H9 (cell line): ENCODE data around the gene GRID2. TPM values are rescaled to one million over a fixed set of nuclear protein-coding genes. Genes with fewer than 3 reads are reported as not detected.
A peak's percentile ranks its signal among the peaks of the same experiment; 100 is the strongest.

Experiments used
- DNase-seq: peaks from one replicate; pipeline ENCODE4 v3.0.0-alpha.2; 2017
- H2AFZ ChIP-seq: one replicate; pipeline ENCODE4 v1.6.1; 2013; ENCODE audit warnings: mild to moderate bottlenecking, low read length, control low read depth, moderate library complexity
- H2AK5ac ChIP-seq: 2 replicates; pipeline ENCODE4 v1.6.1; 2013; ENCODE audit warnings: low read length, control low read depth, mixed read lengths; ENCODE audit not compliant: insufficient read length
- H2BK120ac ChIP-seq: one replicate; pipeline ENCODE4 v1.6.1; 2013; ENCODE audit warnings: low read depth, mild to moderate bottlenecking, low read length, control low read depth, inconsistent platforms; ENCODE audit not compliant: poor library complexity, severe bottlenecking
- H2BK12ac ChIP-seq: 2 replicates; pipeline ENCODE4 v1.6.1; 2013; ENCODE audit warnings: low read length, control low read depth, mixed read lengths, low read depth; ENCODE audit not compliant: insufficient read length
- H2BK15ac ChIP-seq: 2 replicates; pipeline ENCODE4 v1.6.1; 2013; ENCODE audit warnings: low read depth, low read length, control low read depth
- H2BK20ac ChIP-seq: one replicate; pipeline ENCODE4 v1.6.1; 2013; ENCODE audit warnings: low read depth, mild to moderate bottlenecking, low read length, control low read depth, inconsistent platforms; ENCODE audit not compliant: poor library complexity, severe bottlenecking
- H2BK5ac ChIP-seq: 2 replicates; pipeline ENCODE4 v1.6.1; 2013; ENCODE audit warnings: low read length, control low read depth, mixed read lengths; ENCODE audit not compliant: insufficient read length
- H3K14ac ChIP-seq: 2 replicates; pipeline ENCODE4 v1.6.1; 2013; ENCODE audit warnings: low read length, control low read depth; ENCODE audit not compliant: insufficient read depth
- H3K18ac ChIP-seq: 2 replicates; pipeline ENCODE4 v1.6.1; 2013; ENCODE audit warnings: low read depth, mild to moderate bottlenecking, mixed read lengths, low read length, control low read depth; ENCODE audit not compliant: insufficient read length
- H3K23ac ChIP-seq: 2 replicates; pipeline ENCODE4 v1.6.1; 2013; ENCODE audit warnings: low read length, control low read depth, mixed read lengths, low read depth; ENCODE audit not compliant: insufficient read length
- H3K23me2 ChIP-seq: 2 replicates; pipeline ENCODE4 v1.6.1; 2013; ENCODE audit warnings: low read depth, mild to moderate bottlenecking, mixed read lengths, low read length, control low read depth; ENCODE audit not compliant: insufficient read length, poor library complexity, severe bottlenecking
- H3K27ac ChIP-seq: 2 replicates; pipeline ENCODE4 v1.5.1; 2013; ENCODE audit warnings: low read length, control low read depth, mixed read lengths, low read depth; ENCODE audit not compliant: insufficient read length
- H3K27me3 ChIP-seq: 2 replicates; pipeline ENCODE4 v1.6.1; 2013; ENCODE audit warnings: low read length, control low read depth, inconsistent platforms; ENCODE audit not compliant: insufficient read depth
- H3K4ac ChIP-seq: 2 replicates; pipeline ENCODE4 v1.6.1; 2013; ENCODE audit warnings: low read depth, mild to moderate bottlenecking, control low read depth, inconsistent platforms, low read length, moderate library complexity
- H3K4me1 ChIP-seq: 2 replicates; pipeline ENCODE4 v1.6.1; 2013; ENCODE audit warnings: low read length, control low read depth, inconsistent platforms; ENCODE audit not compliant: insufficient read depth
- H3K4me2 ChIP-seq: 2 replicates; pipeline ENCODE4 v1.6.1; 2013; ENCODE audit warnings: low read length, control low read depth, mixed read lengths; ENCODE audit not compliant: insufficient read length, insufficient read depth
- H3K56ac ChIP-seq: 2 replicates; pipeline ENCODE4 v1.6.1; 2013; ENCODE audit warnings: low read depth, mild to moderate bottlenecking, mixed read lengths, low read length, control low read depth; ENCODE audit not compliant: insufficient read length
- H3K79me1 ChIP-seq: 2 replicates; pipeline ENCODE4 v1.6.1; 2013; ENCODE audit warnings: low read depth, mild to moderate bottlenecking, moderate library complexity, low read length, control low read depth, inconsistent platforms; ENCODE audit not compliant: insufficient read depth, poor library complexity, severe bottlenecking
- H3K79me2 ChIP-seq: 2 replicates; pipeline ENCODE4 v1.6.1; 2013; ENCODE audit warnings: low read length, control low read depth, inconsistent platforms; ENCODE audit not compliant: insufficient read depth
- H3K9ac ChIP-seq: 2 replicates; pipeline ENCODE4 v1.6.1; 2013; ENCODE audit warnings: low read length, control low read depth, mixed read lengths; ENCODE audit not compliant: insufficient read length; ENCODE audit errors: extremely low read depth
- H3K9me3 ChIP-seq: one replicate; pipeline ENCODE4 v1.6.1; 2013; ENCODE audit warnings: low read depth, low read length, inconsistent platforms; ENCODE audit not compliant: control insufficient read depth
- H3T11ph ChIP-seq: one replicate; pipeline ENCODE4 v1.6.1; 2013; ENCODE audit warnings: mild to moderate bottlenecking, low read length, control low read depth, inconsistent platforms
- H4K20me1 ChIP-seq: one replicate; pipeline ENCODE4 v1.6.1; 2013; ENCODE audit not compliant: control insufficient read depth, insufficient read length, insufficient read depth
- H4K5ac ChIP-seq: 2 replicates; pipeline ENCODE4 v1.6.1; 2013; ENCODE audit warnings: low read depth, mild to moderate bottlenecking, mixed read lengths, low read length, control low read depth; ENCODE audit not compliant: insufficient read length
- H4K8ac ChIP-seq: replicated peaks from 2 replicates; pipeline ENCODE4 v1.6.1; 2013; ENCODE audit warnings: low read length, control low read depth, mixed read lengths, low read depth; ENCODE audit not compliant: insufficient read length
- H4K91ac ChIP-seq: 2 replicates; pipeline ENCODE4 v1.6.1; 2013; ENCODE audit warnings: low read depth, mild to moderate bottlenecking, moderate library complexity, mixed read lengths, low read length, control low read depth; ENCODE audit not compliant: insufficient read length
- H3K27ac Mint-ChIP-seq, 3 experiments: 2 replicates in 2 of 3; 3 replicates in 1 of 3; pipeline ENCODE4 v1.8.0; 2020 to 2021; ENCODE audit warnings: mixed read lengths in 3 of 3, mild to moderate bottlenecking in 1 of 3, moderate library complexity in 1 of 3
- H3K27me3 Mint-ChIP-seq: 2 replicates; pipeline ENCODE4 v1.8.0; 2021; ENCODE audit warnings: low read depth, mild to moderate bottlenecking, moderate library complexity, mixed read lengths
- H3K36me3 Mint-ChIP-seq, 3 experiments: 2 replicates in 2 of 3; 3 replicates in 1 of 3; pipeline ENCODE4 v1.8.0; 2020 to 2021; ENCODE audit warnings: low read depth in 3 of 3, mixed read lengths in 3 of 3; ENCODE audit not compliant: insufficient read depth in 1 of 3
- H3K4me1 Mint-ChIP-seq, 2 experiments: 2 replicates each; pipeline ENCODE4 v1.8.0; 2020; ENCODE audit warnings: mixed read lengths in 2 of 2
- H3K4me3 Mint-ChIP-seq, 2 experiments: 2 replicates in 1 of 2; 3 replicates in 1 of 2; pipeline ENCODE4 v1.8.0; 2020 to 2021; ENCODE audit warnings: mild to moderate bottlenecking in 2 of 2, mixed read lengths in 2 of 2, moderate library complexity in 1 of 2
- H3K9me3 Mint-ChIP-seq, 2 experiments: 2 replicates in 1 of 2; 3 replicates in 1 of 2; pipeline ENCODE4 v1.8.0; 2020; ENCODE audit warnings: mild to moderate bottlenecking in 2 of 2, mixed read lengths in 2 of 2, moderate library complexity in 1 of 2
- WGBS: extraction: QIAGEN DNeasy Blood & Tissue Kit; methylation state at CpG from one replicate; pipeline ENCODE4 v1.1.7; 2013; ENCODE audit warnings: missing lambda C conversion rate, low lambda C conversion rate, mixed read lengths; ENCODE audit not compliant: insufficient read length; ENCODE audit errors: extremely low coverage; 5-methylcytosine and 5-hydroxymethylcytosine counted together
- total RNA-seq: library from RNA; stranded (reverse); gene quantifications from 2 replicates; pipeline ENCODE4 v1.2.1, GENCODE V29; 2021
- TF ChIP-seq, protein P1 (sequence below): fragments of 200-600 bp; sonication (generic); conservative IDR thresholded peaks from 3 replicates; pipeline ENCODE4 v1.8.0; 2021; ENCODE audit warnings: antibody characterized with exemption, mild to moderate bottlenecking

The GRID2 gene
- total RNA-seq, 1 experiment from 2014 or later = 21.8 TPM

DNA sequence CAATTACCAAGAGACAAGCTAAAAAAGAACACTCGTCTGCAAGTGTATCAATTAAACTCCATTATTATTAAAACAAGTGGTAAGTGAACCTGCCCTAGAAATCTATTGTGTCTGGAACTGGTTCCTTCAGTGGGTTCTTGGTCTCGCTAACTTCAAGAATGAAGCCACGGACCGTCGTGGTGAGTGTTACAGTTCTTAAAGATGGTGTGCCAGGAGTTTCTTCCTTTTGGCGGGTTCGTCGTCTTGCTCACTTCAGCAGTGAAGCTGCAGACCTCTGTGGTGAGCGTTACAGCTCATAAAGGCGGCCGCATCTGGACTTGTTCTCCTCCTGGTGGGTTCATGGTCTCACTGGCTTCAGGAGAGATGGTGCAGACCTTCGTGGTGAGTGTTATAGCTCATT lies 231.8 kb downstream of the GRID2 start:
- Histone ChIP-seq H2BK120ac (no peak overlapping the region), H3K56ac (no peak overlapping the region), H3K27me3 (no peaks in the 10 kb centered on the region), H2AK5ac (no peak overlapping the region), H3K4me2 (no peak overlapping the region), H3K79me1 (no peaks in the 10 kb centered on the region), H3K4ac (no peak overlapping the region), H3K9ac (no peak overlapping the region), H4K91ac (no peak overlapping the region), H4K8ac (no peak overlapping the region), H3K23me2 (no peaks in the 10 kb centered on the region), H4K5ac (no peak overlapping the region), H3K4me1 (no peaks in the 10 kb centered on the region), H3K14ac (no peak overlapping the region), H3K9me3 (no peaks in the 10 kb centered on the region), H2BK20ac (no peak overlapping the region), H3T11ph (no peak overlapping the region), H2BK5ac (no peak overlapping the region), H2BK15ac (no peak overlapping the region), H2BK12ac (no peak overlapping the region), H2AFZ (no peak overlapping the region), H3K79me2 (no peaks in the 10 kb centered on the region; the same call in 1 of the 2 replicates), H4K20me1 (no peaks in the 10 kb centered on the region), H3K23ac (no peak overlapping the region), H3K18ac (no peak overlapping the region), H3K27ac (no peak overlapping the region)
- H3K4me3 Mint-ChIP-seq = no peak overlapping the region
- H3K27ac Mint-ChIP-seq = peak overlapping the region in 1 of 3 experiments; percentile 61; a peak in 1 of 7 replicates
- no peak for DNase-seq
- H3K27me3 Mint-ChIP-seq = no peaks in the 10 kb centered on the region
- TF ChIP-seq, protein P1, sequence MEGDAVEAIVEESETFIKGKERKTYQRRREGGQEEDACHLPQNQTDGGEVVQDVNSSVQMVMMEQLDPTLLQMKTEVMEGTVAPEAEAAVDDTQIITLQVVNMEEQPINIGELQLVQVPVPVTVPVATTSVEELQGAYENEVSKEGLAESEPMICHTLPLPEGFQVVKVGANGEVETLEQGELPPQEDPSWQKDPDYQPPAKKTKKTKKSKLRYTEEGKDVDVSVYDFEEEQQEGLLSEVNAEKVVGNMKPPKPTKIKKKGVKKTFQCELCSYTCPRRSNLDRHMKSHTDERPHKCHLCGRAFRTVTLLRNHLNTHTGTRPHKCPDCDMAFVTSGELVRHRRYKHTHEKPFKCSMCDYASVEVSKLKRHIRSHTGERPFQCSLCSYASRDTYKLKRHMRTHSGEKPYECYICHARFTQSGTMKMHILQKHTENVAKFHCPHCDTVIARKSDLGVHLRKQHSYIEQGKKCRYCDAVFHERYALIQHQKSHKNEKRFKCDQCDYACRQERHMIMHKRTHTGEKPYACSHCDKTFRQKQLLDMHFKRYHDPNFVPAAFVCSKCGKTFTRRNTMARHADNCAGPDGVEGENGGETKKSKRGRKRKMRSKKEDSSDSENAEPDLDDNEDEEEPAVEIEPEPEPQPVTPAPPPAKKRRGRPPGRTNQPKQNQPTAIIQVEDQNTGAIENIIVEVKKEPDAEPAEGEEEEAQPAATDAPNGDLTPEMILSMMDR = no peak
- peaks cover 7 to 25% (median 23%) of the 10 kb centered on the region in 3 experiments; a peak in 6 of 7 replicates for H3K36me3 Mint-ChIP-seq
- peaks cover 4 to 9% of the 10 kb centered on the region in 2 experiments; a peak in 4 of 5 replicates for H3K9me3 Mint-ChIP-seq
- no peaks in the 10 kb centered on the region for H3K4me1 Mint-ChIP-seq
- no CpG with 5 or more reads among the region's 12 CpGs for WGBS
